ENCODE results near the gene SLC35A3.
"Not testable (repeated sequence)": the region's sequence is repeated elsewhere in the genome, so short reads cannot be mapped to it uniquely, and the experiment has no call there.

Gene SLC35A3

DNA sequence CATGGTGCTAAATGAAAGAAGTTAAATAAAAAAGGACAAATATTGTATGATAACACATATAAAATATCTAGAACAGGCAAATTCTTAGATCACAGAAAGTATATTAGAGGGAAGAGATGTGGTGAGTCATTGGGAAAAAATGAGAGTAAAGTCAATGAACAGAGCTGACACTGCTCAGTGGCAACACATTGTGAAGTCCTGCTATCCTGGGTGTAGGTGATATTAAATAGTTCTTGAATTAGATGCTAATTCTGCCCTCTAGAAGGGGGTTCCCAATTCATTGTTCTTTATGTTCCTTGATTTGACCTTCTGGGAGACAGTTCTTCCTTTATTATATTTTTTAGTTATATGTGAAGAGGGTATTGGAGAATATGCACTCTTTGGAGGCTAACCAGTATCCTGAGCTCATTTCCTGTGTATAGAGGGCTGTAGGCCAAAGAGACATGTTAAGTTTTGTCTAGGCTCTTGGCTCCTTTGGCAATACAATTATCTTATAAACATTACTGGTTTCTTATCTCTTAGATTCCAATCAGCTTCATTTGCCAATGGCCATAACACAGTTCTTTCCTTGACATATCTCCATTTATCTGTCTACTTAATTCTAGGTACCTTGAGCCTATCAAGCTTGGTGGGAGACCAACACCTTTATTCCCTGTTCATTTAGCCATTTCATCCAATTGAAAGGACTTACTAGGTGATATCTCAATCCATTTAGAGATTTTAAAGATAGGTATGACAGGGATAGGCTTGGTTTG, 6.6 kb upstream of the SLC35A3 start:
- no peak overlapping the region for H3K4me3 ChIP-seq (ENCODE audit: control insufficient read depth, low read depth, low read length)
- DNase-seq (ENCODE audit: low read depth), result peak; percentile 38
- TF ChIP-seq, protein P1, sequence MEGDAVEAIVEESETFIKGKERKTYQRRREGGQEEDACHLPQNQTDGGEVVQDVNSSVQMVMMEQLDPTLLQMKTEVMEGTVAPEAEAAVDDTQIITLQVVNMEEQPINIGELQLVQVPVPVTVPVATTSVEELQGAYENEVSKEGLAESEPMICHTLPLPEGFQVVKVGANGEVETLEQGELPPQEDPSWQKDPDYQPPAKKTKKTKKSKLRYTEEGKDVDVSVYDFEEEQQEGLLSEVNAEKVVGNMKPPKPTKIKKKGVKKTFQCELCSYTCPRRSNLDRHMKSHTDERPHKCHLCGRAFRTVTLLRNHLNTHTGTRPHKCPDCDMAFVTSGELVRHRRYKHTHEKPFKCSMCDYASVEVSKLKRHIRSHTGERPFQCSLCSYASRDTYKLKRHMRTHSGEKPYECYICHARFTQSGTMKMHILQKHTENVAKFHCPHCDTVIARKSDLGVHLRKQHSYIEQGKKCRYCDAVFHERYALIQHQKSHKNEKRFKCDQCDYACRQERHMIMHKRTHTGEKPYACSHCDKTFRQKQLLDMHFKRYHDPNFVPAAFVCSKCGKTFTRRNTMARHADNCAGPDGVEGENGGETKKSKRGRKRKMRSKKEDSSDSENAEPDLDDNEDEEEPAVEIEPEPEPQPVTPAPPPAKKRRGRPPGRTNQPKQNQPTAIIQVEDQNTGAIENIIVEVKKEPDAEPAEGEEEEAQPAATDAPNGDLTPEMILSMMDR (conservative IDR thresholded peaks at IDR 0.05; ENCODE audit: control insufficient read depth, insufficient read depth, low read depth, low read length), result no peak

DNA sequence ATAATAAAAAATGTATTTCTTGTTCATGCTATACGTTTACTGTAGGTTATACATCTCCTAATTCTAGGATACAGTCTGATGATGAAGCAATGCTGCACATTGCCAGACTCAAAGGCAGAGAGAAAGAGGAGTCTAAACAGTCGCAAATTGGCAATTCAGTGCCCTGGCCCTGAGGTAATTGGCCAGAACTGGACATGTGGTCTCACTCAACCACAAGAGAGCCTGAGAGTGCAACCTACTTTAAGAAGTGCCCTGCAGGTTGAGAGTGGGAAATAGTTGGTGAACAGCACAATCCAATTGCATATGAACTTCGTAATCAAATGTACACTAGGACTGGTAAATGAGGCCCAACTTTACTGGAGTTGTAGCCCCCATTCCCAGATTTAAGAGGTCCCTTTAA, 5.0 kb upstream of the SLC35A3 start:
- TF ChIP-seq, protein P1 (conservative IDR thresholded peaks at IDR 0.05; ENCODE audit: control insufficient read depth, insufficient read depth, low read depth, low read length), result no peak
- no peak overlapping the region for H3K4me3 ChIP-seq (ENCODE audit: control insufficient read depth, low read depth, low read length)
- no peak for DNase-seq (ENCODE audit: low read depth)

DNA sequence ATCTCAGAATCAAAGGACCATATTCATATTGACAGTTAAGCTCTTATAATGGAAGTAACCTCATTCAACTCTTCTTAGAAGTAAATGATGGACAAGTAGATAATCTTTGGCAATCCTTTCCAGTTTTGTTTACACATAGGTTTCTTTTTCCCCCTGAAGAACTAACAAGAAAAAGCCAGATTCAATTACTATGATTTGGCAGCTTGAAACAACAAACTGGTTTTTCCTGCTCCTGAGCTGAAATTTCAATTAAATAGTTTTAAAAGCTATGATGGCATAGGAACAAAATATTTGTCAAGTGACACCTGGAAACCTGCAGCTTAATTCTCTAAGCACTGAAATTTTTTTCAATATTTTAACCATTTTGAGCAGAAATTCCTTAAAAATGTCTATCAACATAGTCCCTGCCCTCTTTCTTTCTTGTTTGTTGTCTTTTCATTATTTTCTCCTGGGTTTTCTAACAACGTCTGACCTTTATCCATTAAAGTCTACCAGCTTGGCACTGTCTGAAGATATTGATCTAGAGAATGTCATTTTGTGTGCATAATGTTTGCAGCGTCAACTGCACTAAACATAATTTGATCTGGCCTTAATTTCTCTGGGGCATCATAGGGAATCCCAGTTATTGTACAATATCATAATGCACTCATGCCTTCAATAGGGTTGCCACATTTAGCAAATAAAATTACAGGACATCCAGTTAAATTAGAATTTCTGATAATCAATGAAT, 4.0 kb upstream of the SLC35A3 start:
- TF ChIP-seq, protein P1 (conservative IDR thresholded peaks at IDR 0.05; ENCODE audit: control insufficient read depth, insufficient read depth, low read depth, low read length), result no peak
- DNase-seq (ENCODE audit: low read depth), result no peak
- H3K4me3 ChIP-seq (ENCODE audit: control insufficient read depth, low read depth, low read length), result no peak overlapping the region

DNA sequence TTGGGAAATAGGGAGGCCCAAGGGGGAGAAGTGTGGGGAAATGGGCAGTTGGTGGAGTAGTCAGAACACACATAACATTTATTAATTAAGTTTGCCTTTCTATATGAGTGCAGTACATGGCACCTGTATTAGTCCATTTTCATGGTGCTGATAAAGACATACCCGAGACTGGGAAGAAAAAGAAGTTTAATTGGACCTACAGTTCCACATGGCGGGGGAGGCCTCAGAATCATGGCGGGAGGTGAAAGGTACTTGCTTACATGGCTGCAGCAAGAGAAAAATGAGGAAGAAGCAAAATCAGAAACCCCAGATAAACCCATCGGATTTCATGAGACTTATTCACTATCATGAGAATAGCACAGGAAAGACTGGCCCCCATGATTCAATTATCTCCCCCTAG, 1.6 kb upstream of the SLC35A3 start:
- no peak overlapping the region for H3K4me3 ChIP-seq (ENCODE audit: control insufficient read depth, low read depth, low read length)
- TF ChIP-seq, protein P1 (conservative IDR thresholded peaks at IDR 0.05; ENCODE audit: control insufficient read depth, insufficient read depth, low read depth, low read length), result no peak
- no peak for DNase-seq (ENCODE audit: low read depth)

DNA sequence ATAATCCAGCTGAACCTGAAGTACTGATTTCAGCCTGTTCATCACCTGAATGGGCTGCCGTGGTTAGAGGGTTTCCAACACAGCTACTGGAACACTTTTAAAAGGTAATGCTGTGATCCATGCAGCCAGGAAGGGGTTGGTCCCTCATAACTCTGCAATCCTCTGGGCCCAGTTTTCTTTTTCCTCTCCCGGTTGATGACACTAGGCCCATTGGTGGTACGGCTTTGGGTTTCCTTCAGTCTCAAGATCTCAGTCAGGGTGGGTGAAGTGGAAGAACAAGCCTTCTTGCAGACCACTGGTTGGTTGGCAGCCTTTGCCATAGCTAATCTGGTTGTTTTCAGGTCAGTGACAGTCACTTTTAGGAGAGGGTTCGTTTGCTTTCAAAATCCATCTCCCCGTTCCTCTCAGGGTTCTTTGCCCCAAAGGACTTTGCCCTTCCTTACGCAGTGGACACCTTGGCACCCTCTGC, 502 bp upstream of the SLC35A3 start:
- TF ChIP-seq, protein P1 (conservative IDR thresholded peaks at IDR 0.05; ENCODE audit: control insufficient read depth, insufficient read depth, low read depth, low read length), result no peak
- DNase-seq (ENCODE audit: low read depth), result no peak
- H3K4me3 ChIP-seq (ENCODE audit: control insufficient read depth, low read depth, low read length), result peak overlapping the region; percentile 92

DNA sequence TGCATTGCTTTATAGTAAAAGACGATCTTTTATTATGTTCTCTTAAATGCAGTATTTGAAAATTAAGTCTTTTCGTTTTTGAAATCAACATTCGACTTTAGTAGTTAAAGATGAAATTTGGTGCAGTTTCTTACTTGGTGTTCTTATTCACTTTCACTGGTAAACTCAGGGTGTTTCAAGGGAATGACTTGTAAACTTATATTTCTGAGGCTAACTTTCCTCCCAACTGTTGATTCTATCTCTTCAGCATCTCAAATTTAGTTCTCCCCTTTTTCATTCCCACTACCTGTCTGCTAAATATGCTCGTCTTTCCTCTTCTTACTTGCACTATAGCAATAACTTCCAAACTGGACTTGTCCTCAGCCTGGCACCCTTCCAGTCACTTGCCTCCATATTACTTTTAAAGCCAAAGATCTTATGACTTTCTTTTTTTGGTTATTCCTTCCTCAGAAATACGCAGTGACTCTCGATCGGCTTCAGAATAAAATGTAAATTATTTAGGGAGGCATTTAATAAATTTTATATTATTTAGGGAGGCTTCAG, 988 bp downstream of the SLC35A3 start:
- TF ChIP-seq, protein P1 (conservative IDR thresholded peaks at IDR 0.05; ENCODE audit: control insufficient read depth, insufficient read depth, low read depth, low read length), result no peak
- peak overlapping the region; percentile 92 for H3K4me3 ChIP-seq (ENCODE audit: control insufficient read depth, low read depth, low read length)
- DNase-seq (ENCODE audit: low read depth), result no peak

DNA sequence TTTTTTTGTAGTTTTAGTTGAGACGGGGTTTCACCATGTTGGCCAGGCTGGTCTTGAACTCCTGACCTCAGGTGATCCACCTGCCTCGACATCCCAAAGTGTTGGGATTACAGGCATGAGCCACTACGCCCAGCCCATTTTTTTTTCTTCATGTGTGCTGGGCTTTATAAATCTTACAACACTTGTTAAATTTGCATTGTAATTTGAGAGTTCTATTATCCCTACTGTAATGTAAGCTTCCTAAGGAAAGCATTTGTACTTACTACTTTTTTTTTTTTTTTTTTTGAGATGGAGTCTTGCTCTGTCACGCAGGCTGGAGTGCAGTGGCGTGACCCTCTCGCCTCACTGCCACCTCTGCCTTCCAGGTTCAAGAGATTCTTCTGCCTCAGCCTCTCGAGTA, 2.3 kb downstream of the SLC35A3 start:
- H3K4me3 ChIP-seq (ENCODE audit: control insufficient read depth, low read depth, low read length); DNase-seq (ENCODE audit: low read depth): not testable (repeated sequence)

Measured in fibroblast of mammary gland (primary cell).